Spleen (tissue), 7 donors: ENCODE data around the gene ZNF638.

Experiments
- CTCF ChIP-seq, 11 experiments: fragments of 200-600 bp in 7 of 11; fragments of 450-650 bp in 4 of 11; sonication (generic) in 4 of 11; IDR thresholded peaks in 8 of 11; conservative IDR thresholded peaks in 3 of 11; 1 replicate in 7 of 11; 2 replicates in 4 of 11; pipeline versions ENCODE4 v1.4.0 to v1.8.0; 2016 to 2021; ENCODE audit warnings: antibody characterized with exemption in 11 of 11, inconsistent platforms in 4 of 11, mild to moderate bottlenecking in 1 of 11
- POLR2A ChIP-seq, 3 donors: fragments of 450-650 bp; IDR thresholded peaks; one replicate each; pipeline ENCODE4 v1.5.1; 2017; ENCODE audit warnings: antibody characterized with exemption in 3 of 3, mild to moderate bottlenecking in 1 of 3
- POLR2AphosphoS5 ChIP-seq, 3 donors: sonication (generic); formaldehyde crosslinking; IDR thresholded peaks; one replicate each; pipeline ENCODE4 v1.5.1; 2017; ENCODE audit warnings: antibody characterized with exemption in 3 of 3
- donor health status: DM: no; HTN: no; CAD: no; lungs with moderate emphysema.
- donor health status: DM: no; HTN: no; CAD: no.
- donor health status: DM: no; HTN: no; CAD: no.

GRCh38 chr2:71479261-71479660 lies 147.7 kb downstream of the ZNF638 start:
- no peak for TF ChIP-seq CTCF (IDR thresholded peaks at IDR 0.05 in 8 of 11, conservative IDR thresholded peaks at IDR 0.05 in 3 of 11)
- no peak for TF ChIP-seq POLR2AphosphoS5 (IDR thresholded peaks at IDR 0.05)
- TF ChIP-seq POLR2A (IDR thresholded peaks at IDR 0.05), result no peak
